Measurements from ENCODE around the gene ZNF689.
A peak's percentile ranks its signal among the peaks of the same experiment; 100 is the strongest.
"Not testable (repeated sequence)": the region's sequence is repeated elsewhere in the genome, so short reads cannot be mapped to it uniquely, and the experiment has no call there.

The ZNF689 gene

DNA sequence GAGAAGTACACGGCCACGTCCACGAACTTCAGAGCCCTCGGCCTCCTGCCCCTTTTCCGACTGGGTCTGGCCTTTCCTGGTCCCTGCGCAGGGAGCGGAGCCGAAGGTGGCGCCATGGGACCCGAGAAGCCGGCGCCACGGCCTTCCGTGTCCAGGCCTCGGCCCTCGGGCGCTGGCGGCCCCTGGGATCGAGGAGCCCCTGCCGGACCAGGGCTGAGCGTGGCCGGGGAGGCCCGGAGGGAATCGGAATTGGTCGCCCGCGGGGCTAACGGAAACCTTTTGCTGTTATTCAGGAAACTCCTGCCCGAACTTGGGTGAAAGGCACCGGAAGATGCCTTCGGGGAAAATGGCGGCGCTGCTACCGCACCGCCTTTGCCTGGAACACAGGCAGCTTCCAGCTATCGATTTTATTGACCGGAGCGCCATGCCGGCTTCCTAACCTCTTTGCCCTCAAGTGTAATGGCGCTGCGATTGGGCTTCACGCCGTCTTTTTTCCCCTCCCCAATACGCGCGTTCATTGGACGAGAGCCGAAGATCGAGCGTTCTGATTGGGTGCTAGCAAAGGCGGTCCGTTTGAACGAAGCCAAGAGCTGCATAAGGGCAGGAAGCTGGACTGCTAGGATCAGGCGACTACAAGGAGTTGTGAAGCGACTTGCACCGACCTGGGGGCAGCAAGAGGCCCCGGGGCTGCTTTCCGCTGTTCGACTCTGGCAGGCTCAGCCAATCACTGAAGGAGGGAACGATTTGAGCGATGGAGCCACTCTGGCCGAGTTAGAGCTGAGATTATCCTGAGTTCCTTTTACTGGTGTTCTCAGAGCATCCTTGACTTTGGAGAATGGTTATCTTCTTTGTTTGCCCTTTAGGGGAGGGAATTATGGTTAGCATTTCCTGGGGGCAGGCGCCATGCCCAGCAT is at the start of gene ZNF689:
ZNF689 (minus strand) TSS at position 464 of the 914 bp plus-strand sequence; CDS start at position 116, 348 bp downstream.
- DNase-seq (ENCODE audit: low read depth in 2 of 2) = peak; percentile 94

DNA sequence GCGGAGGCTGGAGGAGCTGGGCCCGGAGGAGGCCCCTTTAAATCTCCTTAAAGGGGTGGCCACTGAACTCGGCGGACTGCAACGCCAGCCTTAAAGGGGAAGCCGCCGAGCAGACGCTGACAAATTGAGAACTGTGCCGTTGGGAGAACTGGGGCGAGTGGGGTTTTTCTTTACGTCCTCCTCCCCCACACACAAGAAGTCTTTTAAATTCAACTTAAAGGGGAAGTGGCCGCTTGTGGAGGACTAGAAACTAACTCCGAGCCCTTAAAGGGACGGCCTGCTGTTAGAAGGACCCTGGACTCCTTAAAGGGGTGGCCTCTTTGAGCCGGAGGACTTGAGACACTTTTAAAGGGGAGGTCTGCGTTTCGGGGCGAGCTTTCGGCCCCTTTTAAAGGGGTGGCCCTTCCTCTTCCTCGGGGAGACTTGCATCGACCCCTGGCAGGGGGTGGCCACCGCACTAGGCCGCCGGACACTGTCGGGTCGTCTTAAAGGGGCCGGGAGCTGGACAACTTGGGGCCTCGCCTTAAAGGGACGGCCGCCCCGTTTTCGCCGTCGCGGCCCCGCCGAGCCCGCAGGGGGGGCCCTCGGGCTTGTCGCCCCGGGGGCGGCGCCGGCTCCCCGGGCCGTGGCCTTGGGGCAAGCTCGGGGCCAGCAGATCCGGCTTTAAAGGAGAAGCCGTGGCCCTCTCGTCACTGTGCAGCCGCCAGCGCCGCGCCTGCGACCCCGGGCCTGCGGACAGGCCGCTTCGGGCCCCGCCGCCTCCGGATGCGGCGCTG is 48.7 kb upstream of the ZNF689 start:
- DNase-seq (ENCODE audit: low read depth in 2 of 2) = peak; percentile 18 to 61

DNA sequence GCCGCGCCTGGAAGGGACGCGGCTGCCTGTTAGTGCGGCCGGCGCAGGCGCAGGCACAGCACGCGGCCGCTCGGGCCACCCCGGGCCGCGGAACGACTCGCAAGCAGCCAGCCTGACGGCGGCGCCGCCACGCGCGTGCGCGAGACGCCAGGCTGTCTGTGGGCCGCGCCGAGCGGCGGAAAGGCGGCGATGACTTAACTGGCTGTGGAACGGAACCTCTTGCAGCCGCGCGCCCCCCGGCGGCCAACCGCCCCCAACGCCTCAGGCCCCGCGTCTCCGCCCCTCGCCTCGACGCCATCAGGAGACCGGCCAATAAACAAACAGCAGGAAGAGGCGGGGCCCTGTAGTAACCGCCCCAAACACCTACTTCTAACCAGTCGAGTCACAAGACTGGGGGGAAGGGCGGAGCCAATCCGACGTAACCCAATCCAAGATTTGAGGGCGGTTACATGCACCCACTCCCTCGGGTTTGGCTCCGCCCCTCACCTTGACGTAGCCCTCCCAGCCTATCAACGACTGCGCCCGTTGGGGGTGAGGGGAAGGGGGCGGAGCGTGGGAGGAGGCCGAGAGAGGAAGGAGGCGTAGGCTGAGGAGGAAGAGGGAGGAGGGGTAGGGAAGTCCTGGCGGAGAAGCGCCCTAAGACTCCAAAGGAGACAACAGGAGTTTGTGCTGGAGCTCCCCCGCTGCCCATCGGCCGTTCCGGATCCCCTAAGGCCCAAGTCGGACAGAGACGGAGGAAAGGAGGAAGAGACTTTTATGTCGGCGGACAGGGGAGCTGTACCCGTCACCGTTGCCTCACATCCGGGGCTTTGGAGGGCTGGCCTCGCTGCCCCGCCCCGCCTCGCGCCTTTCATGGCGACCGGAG is 47.9 kb upstream of the ZNF689 start, which contains the start of gene FBRS:
FBRS (plus strand) TSS at position 566 of the 865 bp plus-strand sequence. CDS start 1,088 bp downstream, outside the sequence.
- DNase-seq (ENCODE audit: low read depth in 2 of 2) = peak; percentile 99 to 100

DNA sequence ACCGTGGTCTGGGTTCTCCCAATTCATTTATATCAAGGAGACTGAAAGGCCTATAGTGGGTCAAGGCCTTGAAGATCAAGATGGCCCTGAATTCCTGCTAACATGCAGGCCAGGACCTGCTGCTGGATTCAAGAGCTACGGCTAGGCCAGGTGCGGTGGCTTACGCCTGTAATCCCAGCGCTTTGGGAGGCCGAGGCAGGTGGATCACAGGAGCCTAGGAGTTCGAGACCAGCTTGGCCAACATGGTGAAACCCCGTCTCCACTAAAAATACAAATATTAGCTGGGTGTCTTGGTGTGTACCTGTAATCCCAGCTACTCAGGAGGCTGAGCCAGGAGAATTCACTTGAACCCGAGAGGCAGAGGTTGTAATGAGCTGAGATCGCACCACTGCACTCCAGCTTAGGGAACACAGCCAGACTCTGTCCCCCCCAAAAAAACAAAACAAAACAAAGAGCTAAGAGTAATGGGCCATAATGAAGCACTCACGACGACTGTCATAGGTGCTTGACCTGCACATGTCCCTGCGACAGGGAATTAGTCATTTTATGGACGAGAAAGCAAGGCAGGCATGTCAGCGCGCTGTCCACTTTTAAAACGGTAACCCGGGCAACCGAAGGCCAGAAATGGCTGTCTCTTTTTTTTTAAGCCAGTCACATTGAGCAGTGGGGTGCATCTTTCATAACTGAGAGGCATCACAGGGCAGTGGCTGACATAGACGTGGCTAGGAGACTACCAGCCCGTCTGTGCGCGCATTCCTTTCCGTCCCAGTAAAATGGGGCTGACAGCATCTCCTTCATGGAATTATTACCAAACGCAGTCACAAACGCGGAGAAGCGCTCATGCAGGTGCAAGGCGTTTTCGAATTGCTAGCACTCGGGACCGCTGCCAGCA is 47.0 kb upstream of the ZNF689 start:
- DNase-seq (ENCODE audit: low read depth in 2 of 2) = no peak

GRCh38 chr16:30656388-30656787 is 46.2 kb upstream of the ZNF689 start:
- no peak for DNase-seq (ENCODE audit: low read depth in 2 of 2)

- DNase-seq (ENCODE audit: low read depth in 2 of 2) = no peak
These were observed 45.7 kb upstream of the ZNF689 start for GRCh38 chr16:30655815-30656347.

- DNase-seq (ENCODE audit: low read depth in 2 of 2) = no peak
These were observed 44.7 kb upstream of the ZNF689 start for GRCh38 chr16:30654856-30655255.

DNA sequence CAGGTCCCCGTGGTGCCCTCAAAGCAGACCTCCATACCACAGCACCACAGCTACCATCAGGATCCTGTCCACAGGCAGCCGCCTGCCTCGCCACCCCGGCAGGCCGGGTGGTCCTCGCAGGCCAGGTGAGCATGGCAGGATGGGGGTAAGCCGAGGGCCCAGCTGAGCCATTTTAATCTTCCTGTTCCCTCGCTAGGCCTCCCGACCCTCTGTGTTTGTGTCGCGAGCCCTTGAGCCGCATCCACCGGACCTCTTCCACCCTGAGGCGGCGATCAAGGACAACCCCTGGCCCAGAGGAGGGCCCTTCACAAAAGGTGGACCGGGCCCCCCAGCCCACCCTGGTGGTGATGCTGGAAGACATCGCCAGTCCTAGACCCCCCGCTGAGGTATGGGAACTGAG is 42.5 kb upstream of the ZNF689 start:
- no peak for DNase-seq (ENCODE audit: low read depth in 2 of 2)

DNA sequence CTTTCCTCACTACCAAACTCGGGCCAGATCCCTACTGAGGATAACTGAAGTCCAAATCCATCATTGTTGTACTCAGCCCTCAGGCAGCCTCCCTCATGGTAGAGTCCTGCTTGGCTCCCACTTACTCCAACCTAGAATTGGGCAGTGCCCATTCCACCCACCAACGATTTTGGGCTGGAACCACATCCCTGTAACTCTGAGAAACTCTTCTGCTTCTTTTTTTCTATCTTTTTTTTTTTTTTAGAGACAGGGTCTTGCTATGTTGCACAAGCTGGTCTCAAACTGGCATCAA is 41.8 kb upstream of the ZNF689 start:
- DNase-seq (ENCODE audit: low read depth in 2 of 2) = no peak

GRCh38 chr16:30651124-30652004 is 41.2 kb upstream of the ZNF689 start:
- peak; percentile 60 for DNase-seq (ENCODE audit: low read depth in 2 of 2)

DNA sequence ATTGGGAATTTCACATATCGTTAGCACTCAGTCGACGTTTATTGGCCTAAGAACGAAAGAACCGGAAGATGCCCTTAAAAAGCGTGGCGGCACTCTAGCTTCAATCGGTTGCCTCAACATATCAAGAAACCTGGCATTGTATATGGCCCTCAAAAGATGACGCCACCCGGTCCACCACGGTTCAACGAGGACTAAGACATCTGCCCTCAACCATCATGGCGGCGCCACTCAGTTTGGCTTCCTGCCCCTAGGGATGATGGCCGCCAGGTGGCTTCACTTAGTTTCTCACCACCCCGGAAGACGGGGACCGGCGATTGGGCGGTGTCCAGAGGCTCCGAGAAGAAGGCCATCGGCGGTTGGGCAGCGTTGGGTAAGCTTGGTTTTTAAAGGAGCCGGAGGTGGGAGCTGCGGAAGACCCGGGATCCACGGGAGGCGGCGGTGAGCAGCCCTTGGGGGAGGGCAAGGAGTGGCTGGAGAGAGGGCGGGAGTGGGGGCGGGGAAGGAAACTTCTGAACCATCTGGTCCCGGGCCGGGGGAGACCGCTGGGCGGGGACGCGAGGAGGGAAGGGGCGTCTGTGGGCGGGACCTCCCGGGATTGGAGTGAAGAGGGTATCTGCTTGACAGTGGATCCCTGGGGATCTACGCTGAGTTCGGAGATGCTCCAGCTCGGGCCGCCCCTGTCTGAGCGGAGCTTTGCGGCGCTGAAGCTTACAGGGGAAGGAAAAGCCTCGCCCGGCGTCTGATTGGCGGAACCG is 40.4 kb upstream of the ZNF689 start, which contains the start of gene PRR14:
PRR14 (plus strand) TSS at position 592 of the 755 bp plus-strand sequence. CDS start 686 bp downstream, outside the sequence.
- peak; percentile 97 for DNase-seq (ENCODE audit: low read depth in 2 of 2)

- no peak for DNase-seq (ENCODE audit: low read depth in 2 of 2)
These were observed 39.7 kb upstream of the ZNF689 start for GRCh38 chr16:30649725-30650368.

GRCh38 chr16:30647274-30647571 is 37.0 kb upstream of the ZNF689 start:
- DNase-seq (ENCODE audit: low read depth in 2 of 2) = no peak

GRCh38 chr16:30645727-30646126 is 35.5 kb upstream of the ZNF689 start:
- DNase-seq (ENCODE audit: low read depth in 2 of 2) = no peak

GRCh38 chr16:30644334-30644830 is 34.2 kb upstream of the ZNF689 start:
- DNase-seq (ENCODE audit: low read depth in 2 of 2) = no peak

GRCh38 chr16:30641378-30641982 is 31.3 kb upstream of the ZNF689 start:
- DNase-seq (ENCODE audit: low read depth in 2 of 2) = no peak

DNA sequence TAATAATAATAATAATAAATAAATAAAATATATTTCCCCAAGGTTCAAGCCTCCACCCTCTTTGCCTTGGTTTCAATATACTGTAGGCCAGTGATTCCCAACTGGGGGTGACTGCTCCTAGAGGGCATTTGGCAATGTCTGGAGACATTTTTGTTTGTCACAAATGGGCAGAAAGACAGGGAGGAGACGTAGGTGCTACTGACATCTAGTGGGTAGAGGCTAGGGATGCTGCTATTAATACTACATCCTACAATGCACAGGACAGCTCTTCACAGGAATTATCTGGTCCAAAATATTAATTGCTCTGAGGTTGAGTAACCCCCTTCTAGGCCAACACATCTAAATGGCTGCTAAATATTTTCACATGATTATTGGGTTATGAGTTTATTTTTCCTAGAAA is 27.8 kb upstream of the ZNF689 start:
- no peak for DNase-seq (ENCODE audit: low read depth in 2 of 2)

- DNase-seq (ENCODE audit: low read depth in 2 of 2) = not testable (repeated sequence)
These were observed 26.9 kb upstream of the ZNF689 start for GRCh38 chr16:30637139-30637538.
